A673 (cell line): Measurements from ENCODE around the gene FBLN2.

Experiments
- EZH2 ChIP-seq: fragments of 200-600 bp; sonication (generic); IDR thresholded peaks from 2 replicates; pipeline ENCODE4 v1.6.1; 2017; ENCODE audit warnings: borderline replicate concordance, low read depth, mild to moderate bottlenecking, mixed read lengths, antibody characterized with exemption, low read length; ENCODE audit not compliant: poor library complexity, severe bottlenecking
- TF ChIP-seq, protein P1 (sequence below): fragments of 300-800, 200-600 bp; sonication (generic); conservative IDR thresholded peaks from 2 replicates; pipeline ENCODE4 v1.5.1; 2017; ENCODE audit warnings: low read depth, mild to moderate bottlenecking, antibody characterized with exemption, low read length, moderate library complexity, mixed read lengths

DNA sequence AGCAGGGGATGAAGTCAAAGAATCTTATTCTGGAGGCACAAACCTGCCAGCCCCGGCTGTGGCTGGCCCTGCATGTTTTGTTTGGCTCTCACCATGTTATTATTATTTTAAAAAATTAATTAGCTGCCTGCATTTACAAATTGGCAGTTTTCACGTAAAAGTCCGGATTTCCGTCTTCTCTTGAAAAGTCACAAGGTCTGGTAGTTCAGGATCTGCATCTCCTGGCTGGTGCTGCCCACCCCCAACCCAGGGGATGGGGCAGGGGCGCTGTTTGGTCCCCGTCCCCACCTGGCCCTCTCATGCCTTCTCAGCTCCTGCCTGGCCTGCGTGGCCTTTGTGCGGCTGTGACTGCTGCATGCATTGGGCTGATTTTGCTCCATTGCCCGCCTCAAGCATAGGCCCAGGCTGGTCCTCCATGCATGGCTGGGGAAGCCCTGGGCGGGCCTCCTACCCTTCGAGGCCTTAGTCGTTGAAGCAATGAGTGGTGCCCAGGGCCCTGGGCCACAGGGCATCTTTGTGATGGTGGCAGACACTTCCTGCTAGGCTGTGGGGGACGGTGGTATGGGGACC, 2.0 kb downstream of the FBLN2 start:
- TF ChIP-seq, protein P1, sequence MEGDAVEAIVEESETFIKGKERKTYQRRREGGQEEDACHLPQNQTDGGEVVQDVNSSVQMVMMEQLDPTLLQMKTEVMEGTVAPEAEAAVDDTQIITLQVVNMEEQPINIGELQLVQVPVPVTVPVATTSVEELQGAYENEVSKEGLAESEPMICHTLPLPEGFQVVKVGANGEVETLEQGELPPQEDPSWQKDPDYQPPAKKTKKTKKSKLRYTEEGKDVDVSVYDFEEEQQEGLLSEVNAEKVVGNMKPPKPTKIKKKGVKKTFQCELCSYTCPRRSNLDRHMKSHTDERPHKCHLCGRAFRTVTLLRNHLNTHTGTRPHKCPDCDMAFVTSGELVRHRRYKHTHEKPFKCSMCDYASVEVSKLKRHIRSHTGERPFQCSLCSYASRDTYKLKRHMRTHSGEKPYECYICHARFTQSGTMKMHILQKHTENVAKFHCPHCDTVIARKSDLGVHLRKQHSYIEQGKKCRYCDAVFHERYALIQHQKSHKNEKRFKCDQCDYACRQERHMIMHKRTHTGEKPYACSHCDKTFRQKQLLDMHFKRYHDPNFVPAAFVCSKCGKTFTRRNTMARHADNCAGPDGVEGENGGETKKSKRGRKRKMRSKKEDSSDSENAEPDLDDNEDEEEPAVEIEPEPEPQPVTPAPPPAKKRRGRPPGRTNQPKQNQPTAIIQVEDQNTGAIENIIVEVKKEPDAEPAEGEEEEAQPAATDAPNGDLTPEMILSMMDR, result no peak
- TF ChIP-seq EZH2, result no peak
